HG02943 (cell line): ENCODE results near the gene CCDC154.

Experiments
- ATAC-seq: cut with Tn5 transposase; IDR thresholded peaks from one replicate; pipeline ENCODE4 v1.9.1; 2021; ENCODE audit warnings: mild to moderate bottlenecking, low read depth, moderate library complexity; ENCODE audit not compliant: unreplicated experiment

The CCDC154 gene

DNA sequence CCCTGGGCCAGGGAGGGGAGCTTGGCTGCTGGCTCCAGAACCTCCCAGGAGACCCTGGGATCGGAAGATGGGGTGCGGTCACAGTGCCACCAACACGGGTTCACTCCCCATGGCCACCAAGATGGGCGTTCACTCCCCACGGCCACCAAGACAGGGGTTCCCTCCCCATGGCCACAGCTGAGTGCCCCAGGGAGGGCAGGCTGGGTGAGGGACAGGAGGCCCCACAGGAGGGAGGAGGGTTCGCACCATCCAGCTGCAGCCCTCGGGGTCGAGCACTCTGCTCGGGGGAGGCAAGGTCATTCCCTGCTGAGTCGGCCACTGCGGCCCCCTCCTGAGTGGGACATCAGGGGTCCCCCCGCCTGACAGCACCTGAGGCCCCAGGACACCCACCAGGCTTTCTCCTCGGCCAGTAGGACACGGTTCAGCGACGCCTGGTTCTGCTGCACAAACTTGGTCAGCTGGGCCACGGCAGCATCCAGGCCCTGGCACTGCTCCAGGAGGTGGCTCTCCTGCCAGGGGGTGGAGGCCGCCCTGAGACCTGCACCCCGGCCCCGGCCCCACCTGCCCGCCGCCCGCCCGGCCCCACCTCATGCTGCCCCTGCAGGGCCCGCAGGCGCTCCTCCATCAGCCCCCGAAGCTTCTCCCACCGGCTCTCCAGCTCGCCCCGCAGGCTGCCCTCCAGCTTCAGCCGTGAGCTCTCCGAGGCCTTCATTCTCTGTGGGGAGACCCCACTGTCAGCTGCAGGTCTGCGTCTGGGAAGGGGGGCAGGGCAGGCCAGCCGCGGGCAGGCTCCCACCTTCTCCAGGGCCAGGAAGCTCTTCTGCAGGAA lies 5.9 kb downstream of the CCDC154 start:
- ATAC-seq, result no peak

DNA sequence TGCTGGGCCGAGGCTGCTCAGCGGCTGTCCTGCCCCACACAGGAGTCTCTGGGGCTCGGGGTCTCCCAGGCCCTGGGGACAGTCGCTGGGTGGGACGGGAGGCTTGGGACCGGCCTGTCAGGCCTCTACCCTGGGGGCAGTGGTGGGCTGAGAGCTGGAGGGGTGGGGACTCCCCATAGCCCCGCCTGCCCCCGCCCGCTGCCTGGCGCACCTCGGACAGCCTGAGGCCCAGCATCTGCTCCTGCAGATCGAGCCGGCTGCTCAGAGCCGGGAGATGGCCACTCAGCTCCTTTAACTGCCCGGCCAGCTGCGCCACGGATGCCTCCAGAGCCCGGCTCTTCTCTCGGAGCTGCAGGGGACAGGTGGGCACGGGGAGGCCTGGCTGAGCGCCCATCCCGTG lies 6.8 kb downstream of the CCDC154 start:
- ATAC-seq, result no peak

DNA sequence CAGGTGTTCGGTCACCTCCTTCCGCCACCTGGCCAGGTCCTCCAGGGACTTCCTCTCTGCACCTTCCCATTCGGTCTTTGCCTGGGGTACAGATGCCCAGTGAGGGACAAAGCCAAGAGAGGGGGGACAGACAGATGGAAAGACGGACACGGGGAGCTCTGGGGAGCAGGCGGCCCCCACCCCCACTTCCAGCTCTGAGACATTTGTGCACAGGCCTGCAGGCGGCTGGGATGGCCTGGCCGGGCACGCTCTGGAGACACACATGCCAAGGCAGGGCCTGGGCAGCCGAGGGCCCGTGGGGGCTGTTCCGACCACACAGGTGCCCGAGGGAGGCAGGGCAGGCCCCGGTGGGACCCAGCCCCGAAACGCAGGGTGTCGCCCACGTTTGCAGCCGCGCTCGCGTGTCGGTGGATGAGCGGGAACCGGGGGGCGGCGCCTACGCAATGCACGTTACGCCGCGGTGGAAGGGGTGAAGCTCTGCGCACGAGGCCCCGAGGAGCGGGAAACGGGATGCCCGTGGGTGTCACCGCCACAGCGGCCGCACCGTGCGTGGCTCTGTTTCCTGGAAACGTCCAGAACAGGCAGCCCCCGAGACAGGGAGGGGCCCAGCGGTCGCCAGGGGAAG lies 7.5 kb downstream of the CCDC154 start:
- no peak for ATAC-seq

DNA sequence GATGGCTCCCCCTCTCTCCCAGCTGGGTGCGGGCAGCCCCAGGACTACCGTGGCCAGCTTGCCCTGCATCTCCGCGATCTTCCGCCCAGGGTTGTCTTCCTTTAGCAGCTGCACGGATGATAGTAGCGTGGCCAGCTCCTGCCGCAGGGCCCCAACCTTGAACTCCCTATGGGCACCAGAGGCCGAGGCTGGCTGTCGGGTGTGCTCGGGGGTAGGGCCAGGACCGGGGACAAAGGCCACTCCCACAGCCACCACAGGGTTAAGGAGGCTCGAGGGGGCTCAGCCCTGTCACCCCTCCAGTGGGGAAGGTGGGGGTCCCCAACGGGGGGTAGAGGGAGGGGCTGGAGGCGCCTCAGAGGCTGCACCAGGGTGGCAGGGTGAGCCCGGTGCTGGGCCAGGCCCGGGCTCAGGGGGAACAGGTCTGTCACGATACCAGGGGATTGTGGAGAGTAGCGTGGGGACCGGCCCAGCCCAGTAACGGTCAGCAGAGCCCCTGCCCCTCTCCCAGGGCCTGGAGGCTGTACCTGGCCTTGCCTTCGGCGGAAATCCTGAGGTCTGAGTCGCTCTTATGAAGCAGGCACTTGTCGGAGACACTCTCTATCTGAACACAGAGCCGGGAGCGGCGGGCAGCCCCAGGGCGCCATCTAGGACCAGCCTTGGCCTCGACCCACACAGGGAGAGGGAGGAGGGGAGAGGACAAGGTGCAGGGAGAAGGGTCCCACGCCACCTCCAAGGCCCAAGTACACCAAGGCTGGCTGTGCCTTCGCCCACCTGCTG lies 8.2 kb downstream of the CCDC154 start:
- ATAC-seq, result no peak

DNA sequence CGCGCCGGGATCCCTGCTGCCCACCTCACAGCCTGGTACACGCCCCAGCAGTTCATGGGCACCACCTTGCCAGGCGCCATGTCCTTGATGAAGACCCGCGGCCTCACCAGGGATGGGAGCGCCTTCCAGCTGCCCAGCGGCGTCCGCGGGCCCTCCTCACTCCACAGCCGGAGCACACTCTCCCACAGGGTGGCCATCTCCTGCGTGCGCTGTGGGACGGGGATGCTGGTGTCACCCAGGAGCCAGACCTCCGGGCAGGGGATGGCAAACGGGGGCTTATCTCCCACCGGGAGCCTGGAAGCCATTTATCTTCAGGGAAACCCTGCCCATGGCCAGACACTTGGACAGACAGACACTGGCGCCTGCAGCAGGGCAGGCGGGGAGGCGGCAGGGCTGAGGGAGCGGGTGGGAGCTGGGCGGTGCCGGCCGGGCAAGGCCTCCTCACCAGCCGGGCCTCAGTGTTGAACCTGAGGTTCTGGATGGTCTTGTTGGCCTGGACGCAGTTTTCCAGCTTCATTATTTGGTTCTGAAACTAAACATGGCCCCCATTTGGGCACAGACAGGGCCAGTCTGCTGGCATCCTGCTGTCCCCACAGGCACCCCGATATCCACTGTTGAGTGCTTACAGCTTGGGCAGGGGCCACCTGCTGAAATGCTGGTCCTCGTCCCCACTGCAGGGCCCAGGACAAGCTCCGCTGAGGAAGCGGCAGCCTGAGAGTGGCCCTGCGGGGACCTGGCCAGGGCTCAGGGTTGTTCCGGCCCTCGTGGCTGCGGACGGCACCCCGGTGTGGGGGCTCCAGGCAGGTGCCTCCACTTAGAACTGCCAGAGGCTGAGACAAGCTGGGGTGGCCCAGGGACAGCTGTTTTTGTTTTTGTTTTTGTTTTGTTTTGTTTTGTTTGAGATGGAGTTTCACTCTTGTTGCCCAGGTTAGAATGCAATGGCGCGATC lies 9.4 kb downstream of the CCDC154 start:
- ATAC-seq, result no peak

DNA sequence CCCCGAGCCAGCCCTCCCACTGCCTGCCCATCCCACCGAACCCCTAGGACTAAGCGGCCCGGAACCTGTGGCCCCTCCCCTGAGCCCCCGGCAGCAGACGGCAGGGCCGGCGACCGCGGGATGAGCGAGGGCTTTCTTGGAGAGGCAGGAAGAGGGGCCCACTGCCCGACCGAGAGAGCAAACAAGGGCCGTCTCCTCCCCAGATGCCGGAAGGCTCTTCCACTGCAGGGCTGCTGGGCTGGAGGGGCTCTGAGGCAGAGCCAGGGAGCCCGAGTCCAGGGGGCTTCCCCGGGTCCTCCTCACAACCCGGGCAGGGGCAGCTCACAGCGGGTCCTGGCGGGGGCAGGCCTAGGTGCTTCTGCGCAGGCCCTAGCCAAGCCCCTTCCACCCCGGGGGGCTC lies 10.6 kb downstream of the CCDC154 start:
- ATAC-seq, result no peak

DNA sequence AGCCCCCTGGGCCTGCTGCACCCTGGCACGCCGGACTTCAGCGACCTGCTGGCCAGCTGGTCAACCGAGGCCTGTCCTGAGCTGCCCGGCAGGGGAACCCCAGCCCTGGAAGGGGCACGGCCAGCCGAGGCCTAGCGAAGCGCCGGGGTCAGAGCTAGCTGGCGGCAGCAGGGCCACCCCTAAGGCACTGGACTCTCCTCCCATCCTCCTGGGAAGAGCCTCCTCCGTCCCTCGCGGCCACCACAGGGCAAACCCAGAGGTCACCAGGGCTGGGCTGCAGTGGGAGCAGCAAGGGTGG lies 11.1 kb downstream of the CCDC154 start:
- ATAC-seq, result no peak

DNA sequence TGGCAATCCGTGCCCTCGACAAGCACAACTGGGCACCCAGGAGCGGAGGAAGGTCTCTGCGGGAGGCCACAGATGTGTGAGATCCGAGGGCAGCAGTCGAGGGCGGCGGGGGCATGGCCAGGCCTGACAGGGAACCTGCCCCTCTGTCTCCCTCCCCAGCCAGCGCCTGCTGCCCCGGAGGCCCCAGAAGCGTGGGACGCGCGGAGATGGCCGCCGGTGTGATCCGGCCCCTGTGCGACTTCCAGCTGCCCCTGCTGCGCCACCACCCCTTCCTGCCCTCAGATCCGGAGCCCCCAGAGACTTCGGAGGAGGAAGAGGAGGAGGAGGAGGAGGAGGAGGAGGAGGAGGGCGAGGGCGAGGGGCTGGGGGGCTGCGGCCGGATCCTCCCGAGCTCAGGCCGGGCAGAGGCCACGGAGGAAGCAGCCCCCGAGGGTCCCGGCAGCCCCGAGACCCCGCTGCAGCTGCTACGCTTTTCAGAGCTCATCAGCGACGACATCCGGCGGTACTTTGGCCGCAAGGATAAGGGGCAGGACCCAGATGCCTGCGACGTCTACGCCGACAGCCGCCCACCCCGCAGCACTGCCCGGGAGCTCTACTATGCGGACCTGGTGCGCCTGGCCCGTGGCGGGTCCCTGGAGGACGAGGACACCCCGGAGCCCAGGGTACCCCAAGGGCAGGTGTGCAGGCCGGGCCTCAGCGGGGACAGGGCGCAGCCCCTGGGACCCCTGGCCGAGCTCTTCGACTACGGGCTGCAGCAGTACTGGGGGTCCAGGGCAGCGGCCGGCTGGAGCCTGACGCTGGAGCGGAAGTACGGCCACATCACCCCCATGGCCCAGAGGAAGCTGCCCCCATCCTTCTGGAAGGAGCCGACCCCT lies 11.7 kb downstream of the CCDC154 start:
- no peak for ATAC-seq

DNA sequence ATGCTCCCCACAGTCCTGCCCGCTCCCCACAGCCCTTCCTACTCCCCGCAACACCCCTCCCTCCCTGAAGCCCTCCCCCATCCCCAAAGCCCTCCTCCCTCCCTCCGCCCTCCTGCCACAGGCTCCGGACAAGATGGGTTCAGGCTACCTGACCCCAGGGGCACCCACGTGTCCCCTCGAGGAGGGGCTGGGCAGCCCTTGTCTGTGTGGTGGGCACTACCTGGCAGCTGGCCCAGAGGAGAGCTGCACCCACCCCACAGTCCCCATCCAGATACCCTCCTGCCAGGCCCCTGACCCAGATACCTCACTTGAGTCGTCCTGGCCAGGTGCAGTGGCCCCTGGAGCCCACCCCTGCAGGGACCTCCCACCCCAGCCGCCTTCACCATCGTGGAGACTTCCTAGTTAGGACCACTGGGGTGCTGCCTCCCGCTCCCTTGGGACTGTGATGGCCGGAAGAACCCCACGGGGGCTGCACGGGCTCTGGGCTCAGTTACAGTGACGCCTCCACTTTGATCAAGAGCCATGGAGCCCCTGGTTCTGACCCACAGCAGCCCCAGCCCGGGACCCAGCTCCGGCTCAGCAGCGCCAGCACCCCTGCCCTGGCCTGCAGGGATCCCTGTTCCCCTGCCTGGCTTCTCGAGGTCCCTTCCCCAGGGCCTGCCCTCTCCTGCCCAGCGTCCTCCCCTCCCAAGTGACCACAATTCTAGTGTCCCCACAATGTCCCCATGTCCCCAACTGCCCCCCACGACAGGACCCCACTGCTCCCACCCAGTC lies 12.7 kb downstream of the CCDC154 start:
- ATAC-seq, result no peak

DNA sequence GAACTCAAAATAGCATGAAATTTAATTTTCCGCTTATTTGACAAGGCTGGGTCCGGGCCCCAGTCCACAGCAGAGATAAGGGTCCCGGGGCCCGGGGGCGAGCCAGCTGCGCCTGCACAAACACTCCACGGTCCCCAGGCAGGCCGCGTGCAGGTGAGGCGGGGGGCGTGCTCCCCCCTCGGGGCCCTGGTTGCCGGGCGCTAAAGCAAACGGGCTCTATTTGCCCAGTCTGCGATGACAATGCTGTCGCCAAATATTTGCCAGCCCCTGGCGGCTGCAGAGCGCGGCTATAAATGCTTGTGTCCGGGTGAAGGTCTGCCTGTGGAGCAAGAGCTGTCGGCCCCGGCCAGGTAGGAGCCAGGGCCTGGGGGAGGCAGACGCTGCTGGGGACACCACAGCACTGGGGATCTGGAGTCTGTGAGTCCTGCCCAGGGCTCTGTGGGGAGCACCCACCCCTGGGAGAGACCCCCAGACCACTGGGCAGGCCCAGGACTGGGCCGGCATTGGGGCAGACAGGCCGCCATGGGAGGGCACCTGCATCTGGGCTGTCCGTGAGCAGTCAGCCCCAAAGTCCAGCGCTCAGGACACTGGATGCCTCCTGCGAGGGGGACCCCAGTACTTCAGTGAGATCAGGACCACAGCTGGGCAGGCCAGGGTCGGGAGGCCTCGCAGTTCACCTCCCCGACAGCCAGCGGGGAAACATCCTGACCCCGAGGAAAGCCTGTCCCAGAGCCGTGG lies 13.4 kb downstream of the CCDC154 start, which contains the start of gene PERCC1:
PERCC1 (plus strand) TSS at position 320 of the 738 bp plus-strand sequence. CDS start 1,516 bp downstream, outside the sequence.
- no peak for ATAC-seq

DNA sequence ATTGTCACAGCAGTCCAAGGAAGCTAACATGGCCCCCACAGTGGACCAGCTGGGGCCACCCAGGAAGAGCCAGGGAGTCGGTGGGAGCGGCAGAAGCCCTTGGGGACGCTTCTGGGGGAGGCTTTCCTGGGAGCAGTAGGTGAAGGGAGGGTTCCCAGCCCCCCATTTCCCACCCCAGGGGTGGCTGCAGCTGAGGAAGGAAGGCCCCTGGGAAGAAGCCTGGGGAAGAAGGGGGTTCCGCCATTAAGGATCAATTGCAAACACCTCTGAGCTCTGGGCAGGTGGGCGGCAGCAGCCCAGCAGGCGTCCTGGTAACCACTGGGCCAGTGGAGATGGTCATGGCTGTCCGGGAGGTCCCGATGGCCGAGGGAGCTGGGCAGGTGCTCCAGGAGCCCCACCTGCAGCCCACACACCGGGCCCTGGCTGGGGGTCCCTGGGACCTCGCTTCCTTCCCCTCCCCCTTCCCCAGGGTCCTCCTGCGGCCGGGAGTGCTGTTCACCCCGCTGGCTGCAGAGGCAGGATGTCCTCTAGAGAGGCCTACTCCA lies 14.1 kb downstream of the CCDC154 start:
- ATAC-seq, result no peak

DNA sequence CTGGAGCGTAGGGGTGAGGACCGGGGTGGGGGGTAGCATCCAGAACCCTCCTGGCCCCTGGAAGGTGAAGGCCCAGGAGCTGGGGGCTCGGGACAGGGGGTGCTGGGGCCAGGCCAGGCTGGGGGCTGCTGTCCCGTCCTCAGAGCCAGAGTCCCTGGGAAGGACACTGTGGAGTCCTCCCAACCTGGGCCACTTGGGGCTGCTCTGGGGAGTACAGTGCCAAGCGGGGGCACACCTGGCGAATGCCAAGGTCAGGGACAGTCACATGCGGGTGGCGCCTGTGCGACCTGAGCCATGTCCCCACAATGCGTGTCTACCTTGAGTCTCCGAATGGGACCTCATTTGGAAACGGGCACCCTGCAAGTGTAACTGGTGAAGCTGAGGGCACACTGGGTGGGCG lies 14.7 kb downstream of the CCDC154 start:
- ATAC-seq, result no peak

DNA sequence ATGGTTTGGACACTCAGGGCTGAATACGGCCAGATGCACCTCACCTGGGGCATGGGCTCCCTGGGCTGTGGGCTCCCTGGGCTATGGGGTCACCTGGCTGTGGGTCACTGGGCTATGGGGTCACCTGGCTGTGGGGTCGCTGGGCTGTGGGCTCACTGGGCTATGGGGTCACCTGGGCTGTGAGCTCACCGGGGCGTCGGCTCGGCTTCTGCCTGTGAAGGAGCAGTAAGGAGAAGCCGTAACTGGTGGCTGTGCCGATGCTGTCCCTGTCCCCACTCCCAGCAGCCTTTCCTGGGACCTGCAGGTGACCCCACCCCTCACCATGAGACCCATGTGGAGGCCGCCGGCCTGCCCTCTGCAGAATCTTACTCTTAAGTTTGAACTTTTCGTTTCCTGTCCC lies 15.3 kb downstream of the CCDC154 start:
- no peak for ATAC-seq

DNA sequence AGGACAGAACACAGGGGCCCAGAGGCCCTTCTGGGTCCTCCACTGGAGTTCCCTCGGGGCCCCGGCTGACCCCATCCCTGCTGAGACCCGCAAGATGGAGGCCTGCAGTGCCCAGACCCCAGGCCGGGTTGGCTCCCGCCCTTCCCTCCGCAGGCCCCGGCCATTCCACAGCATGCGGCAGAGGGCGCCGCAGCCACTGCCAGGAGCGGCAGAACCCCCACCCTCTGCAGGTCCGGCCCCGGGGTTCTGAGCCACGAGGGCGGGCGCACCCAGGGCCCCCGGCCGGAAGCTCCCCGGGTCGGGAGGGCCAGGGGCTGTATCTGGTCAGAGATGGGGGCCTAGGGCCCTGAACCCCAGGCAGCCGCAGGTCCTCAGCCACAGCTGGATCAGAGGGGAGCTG lies 15.8 kb downstream of the CCDC154 start:
- no peak for ATAC-seq

DNA sequence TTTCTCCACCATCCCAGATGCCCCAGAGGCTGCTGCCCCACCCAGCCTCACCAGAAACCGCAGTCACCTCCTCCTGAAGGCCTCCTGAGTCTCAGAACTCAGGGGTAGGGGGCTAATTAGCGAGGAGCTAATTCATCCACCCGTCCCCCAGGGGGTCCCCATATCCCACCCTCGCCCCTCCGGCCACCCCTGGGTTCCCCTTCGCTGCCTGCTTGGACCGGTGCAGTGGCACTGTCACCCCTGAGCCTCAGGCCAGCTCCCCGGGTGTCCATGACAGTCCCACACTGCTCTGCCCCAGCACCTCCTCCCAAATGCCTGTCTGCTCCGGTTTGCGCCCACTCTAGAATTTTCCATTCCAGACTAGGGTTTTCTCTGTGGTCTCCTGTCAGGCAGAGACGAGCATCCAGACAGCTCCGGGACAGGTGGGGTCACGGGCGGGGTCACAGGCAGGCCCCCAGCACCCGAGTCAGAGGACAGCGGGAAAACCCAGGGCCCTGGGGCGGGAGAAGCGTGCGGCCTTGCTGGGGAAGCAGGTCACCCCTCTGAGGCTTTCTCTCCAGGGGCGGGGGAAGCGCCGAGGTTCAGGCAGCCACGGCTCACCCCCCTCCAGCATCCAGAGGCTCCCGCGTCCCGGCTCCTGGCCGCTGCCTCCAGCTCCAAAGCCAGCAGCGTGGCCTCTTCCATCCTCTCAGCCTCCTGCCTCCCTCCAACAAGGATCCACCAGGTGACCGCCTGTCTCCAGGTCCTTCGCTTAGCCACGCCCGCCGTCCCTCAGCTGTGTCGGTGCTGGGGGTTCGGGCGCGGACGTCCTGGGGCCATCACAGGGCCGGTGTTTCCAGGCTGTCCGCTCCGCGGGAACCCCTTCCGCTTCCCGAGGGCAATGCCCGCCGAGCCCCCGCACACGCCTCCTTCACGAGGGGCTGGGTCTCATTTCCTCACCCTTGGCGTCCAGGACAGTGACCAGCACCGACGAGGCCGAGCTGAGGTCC lies 16.6 kb downstream of the CCDC154 start:
- no peak for ATAC-seq

DNA sequence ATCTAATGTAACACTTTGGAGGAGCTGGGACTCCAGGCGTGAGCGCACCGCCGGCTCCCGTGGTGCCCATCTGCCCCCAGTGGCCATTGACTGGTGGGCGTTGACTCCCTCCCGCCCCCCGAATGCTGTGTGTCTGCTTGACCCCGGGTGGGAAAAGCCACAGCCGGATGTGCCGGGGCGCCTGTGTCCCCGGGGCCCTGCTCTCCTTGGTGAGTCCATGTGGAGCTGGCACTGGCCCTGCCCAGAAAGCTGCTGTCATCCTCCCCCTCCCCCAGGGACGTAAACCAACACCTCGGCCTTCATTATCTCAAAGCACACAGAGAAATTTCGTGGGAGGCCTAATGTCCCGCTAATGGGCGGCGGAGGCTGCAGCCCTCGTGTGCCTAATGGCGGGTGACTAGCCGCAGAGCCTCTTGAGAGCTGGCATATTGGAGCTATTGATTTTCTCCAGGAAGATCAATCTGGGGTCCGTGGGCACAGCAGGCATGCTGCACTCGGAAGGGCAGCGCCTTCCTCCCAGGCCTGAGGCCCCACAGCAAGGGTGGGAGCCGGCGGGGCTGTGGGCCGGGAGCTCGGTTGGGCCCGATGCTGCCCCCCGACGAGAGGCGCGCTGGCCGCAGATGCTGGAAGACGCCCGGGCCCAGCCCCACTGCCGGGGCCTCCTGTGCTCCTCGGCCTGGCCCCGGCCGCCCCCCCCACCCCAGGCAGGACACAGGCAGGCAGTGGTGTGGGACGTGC lies 17.5 kb downstream of the CCDC154 start:
- ATAC-seq, result no peak
